Endodermal cell (in vitro differentiated cells): ENCODE measurements around the gene USP38. TPM values are rescaled to one million over a fixed set of nuclear protein-coding genes. Genes with fewer than 3 reads are reported as not detected.
"Not testable (repeated sequence)": the region's sequence is repeated elsewhere in the genome, so short reads cannot be mapped to it uniquely, and the experiment has no call there.

Experiments
- DNase-seq: peaks from one replicate; pipeline ENCODE4 v3.0.0-alpha.2; 2017
- H3K27ac ChIP-seq: 2 replicates; pipeline ENCODE4 v1.5.1; 2013; ENCODE audit warnings: mild to moderate bottlenecking, low read depth, low read length, moderate library complexity
- H3K27me3 ChIP-seq: 2 replicates; pipeline ENCODE4 v1.6.1; 2013; ENCODE audit warnings: mild to moderate bottlenecking, low read length, moderate library complexity; ENCODE audit not compliant: insufficient read depth, control insufficient read depth, poor library complexity, severe bottlenecking
- H3K36me3 ChIP-seq: 2 replicates; pipeline ENCODE4 v1.7.0; 2013; ENCODE audit warnings: mild to moderate bottlenecking, low read length, moderate library complexity; ENCODE audit not compliant: control insufficient read depth, insufficient read depth
- H3K4me1 ChIP-seq: one replicate; pipeline ENCODE4 v1.7.0; 2013; ENCODE audit warnings: low read length; ENCODE audit not compliant: control insufficient read depth, insufficient read depth
- H3K4me3 ChIP-seq: 2 replicates; pipeline ENCODE4 v1.5.1; 2013; ENCODE audit warnings: mild to moderate bottlenecking, low read length, moderate library complexity
- H3K9ac ChIP-seq: 2 replicates; pipeline ENCODE4 v1.6.1; 2013; ENCODE audit warnings: mild to moderate bottlenecking, low read length, moderate library complexity; ENCODE audit not compliant: poor library complexity, severe bottlenecking; ENCODE audit errors: extremely low read depth
- H3K9me3 ChIP-seq: 2 replicates; pipeline ENCODE4 v1.6.1; 2013; ENCODE audit warnings: mild to moderate bottlenecking, low read length, moderate library complexity; ENCODE audit not compliant: control insufficient read depth
- H3K27ac Mint-ChIP-seq: 2 replicates; pipeline ENCODE4 v1.8.0; 2020; ENCODE audit warnings: mixed read lengths
- H3K27me3 Mint-ChIP-seq: 2 replicates; pipeline ENCODE4 v1.8.0; 2021; ENCODE audit warnings: mild to moderate bottlenecking, mixed read lengths; ENCODE audit not compliant: insufficient read depth
- H3K36me3 Mint-ChIP-seq: 2 replicates; pipeline ENCODE4 v1.8.0; 2020; ENCODE audit warnings: low read depth, mixed read lengths
- H3K4me1 Mint-ChIP-seq: 2 replicates; pipeline ENCODE4 v1.8.0; 2020; ENCODE audit warnings: mixed read lengths
- H3K4me3 Mint-ChIP-seq: 2 replicates; pipeline ENCODE4 v1.8.0; 2020; ENCODE audit warnings: mild to moderate bottlenecking, moderate library complexity, mixed read lengths
- H3K9me3 Mint-ChIP-seq: 2 replicates; pipeline ENCODE4 v1.8.0; 2020; ENCODE audit warnings: mild to moderate bottlenecking, mixed read lengths
- CTCF ChIP-seq: fragments of 200-600 bp; sonication (generic); conservative IDR thresholded peaks from 2 replicates; pipeline ENCODE4 v1.5.0; 2021; ENCODE audit warnings: antibody characterized with exemption, mild to moderate bottlenecking
- WGBS, 2 experiments: methylation state at CpG; one replicate each; pipeline versions ENCODE4 v1.1.5 to v1.1.7; 2013; ENCODE audit warnings: missing lambda C conversion rate in 2 of 2, mixed read lengths in 1 of 2; ENCODE audit not compliant: insufficient coverage in 1 of 2, insufficient read length in 1 of 2; 5-methylcytosine and 5-hydroxymethylcytosine counted together
- total RNA-seq, 2 donors: library from RNA; stranded (reverse); fragmentation: NEBNext Ultra II Directional in 1 of 2; extraction: Animal tissue kit (Norgen Biotek cat#: 25700) in 1 of 2; gene quantifications; 2 replicates in 1 of 2; 3 replicates in 1 of 2; pipeline ENCODE4 v1.2.1, GENCODE V29; 2021

The USP38 gene
- total RNA-seq, 2 donors from 2014 or later = 15.6 to 15.7 TPM

GRCh38 chr4:143234153-143234552 is 49.4 kb downstream of the USP38 start:
- H3K36me3 Mint-ChIP-seq = no peaks in the 10 kb centered on the region
- no peaks in the 10 kb centered on the region for H3K9me3 Mint-ChIP-seq
- no peak for DNase-seq
- Histone ChIP-seq H3K36me3 (no peaks in the 10 kb centered on the region), H3K9me3 (no peaks in the 10 kb centered on the region), H3K4me1 (no peaks in the 10 kb centered on the region), H3K9ac (no peak overlapping the region), H3K4me3 (no peak overlapping the region), H3K27me3 (no peaks in the 10 kb centered on the region), H3K27ac (no peak overlapping the region)
- 100% methylated on average over 1 of the region's 1 CpG for WGBS, 2 experiments
- peaks cover 4% of the 10 kb centered on the region for H3K4me1 Mint-ChIP-seq
- no peak for TF ChIP-seq CTCF
- no peak overlapping the region for H3K4me3 Mint-ChIP-seq
- no peak overlapping the region for H3K27ac Mint-ChIP-seq
- no peaks in the 10 kb centered on the region for H3K27me3 Mint-ChIP-seq

GRCh38 chr4:143237195-143237594 is 52.5 kb downstream of the USP38 start:
- H3K36me3 Mint-ChIP-seq, H3K27ac Mint-ChIP-seq, DNase-seq, H3K27ac ChIP-seq, H3K4me1 Mint-ChIP-seq, H3K27me3 Mint-ChIP-seq, H3K9ac ChIP-seq, H3K4me1 ChIP-seq, H3K36me3 ChIP-seq, H3K9me3 ChIP-seq, H3K27me3 ChIP-seq, H3K4me3 ChIP-seq, H3K4me3 Mint-ChIP-seq: not testable (repeated sequence)
- peaks cover 12% of the 10 kb centered on the region for H3K9me3 Mint-ChIP-seq
- 93 to 98% methylated on average over 8 to 11 of the region's 11 CpGs for WGBS, 2 experiments

GRCh38 chr4:143240939-143241679 is 56.4 kb downstream of the USP38 start:
- 83 to 94% methylated on average over 1 of the region's 1 CpG for WGBS, 2 experiments
- H3K4me3 Mint-ChIP-seq = no peak overlapping the region

More at GRCh38 chr4:143240939-143241679, 56.4 kb downstream of the USP38 start:
- H3K4me1 ChIP-seq = no peaks in the 10 kb centered on the region
- H3K27ac Mint-ChIP-seq = no peak overlapping the region
- no peaks in the 10 kb centered on the region for H3K27me3 ChIP-seq
- no peak overlapping the region for H3K9ac ChIP-seq
- H3K36me3 ChIP-seq = no peaks in the 10 kb centered on the region
- peaks cover 11% of the 10 kb centered on the region for H3K9me3 ChIP-seq
- H3K27ac ChIP-seq = no peak overlapping the region
- no peak for DNase-seq
- TF ChIP-seq CTCF = no peak
- H3K27me3 Mint-ChIP-seq = no peaks in the 10 kb centered on the region
- H3K9me3 Mint-ChIP-seq = peaks cover 15% of the 10 kb centered on the region
- H3K36me3 Mint-ChIP-seq = peaks cover 3% of the 10 kb centered on the region
- no peak overlapping the region for H3K4me3 ChIP-seq
- no peaks in the 10 kb centered on the region for H3K4me1 Mint-ChIP-seq
